GM12878 (cell line): ENCODE results near the gene FANCD2.

ENCODE experiments used
- EZH2 ChIP-seq: IDR thresholded peaks from 2 replicates; pipeline ENCODE4 v1.6.1; 2012; ENCODE audit warnings: low read depth, mild to moderate bottlenecking, control low read depth, inconsistent platforms, low read length, borderline replicate concordance; ENCODE audit not compliant: control insufficient read depth
- GABPA ChIP-seq: IDR thresholded peaks from 2 replicates; pipeline ENCODE4 v1.6.1; 2014; ENCODE audit warnings: antibody characterized with exemption, low read depth, mild to moderate bottlenecking, inconsistent platforms
- HDAC2 ChIP-seq: fragments of 200-600 bp; sonication (generic); IDR thresholded peaks from 2 replicates; pipeline ENCODE4 v1.6.1; 2017
- JUND ChIP-seq: IDR thresholded peaks from 2 replicates; pipeline ENCODE4 v1.6.1; 2012; ENCODE audit warnings: low read depth, mild to moderate bottlenecking, low read length, improper control_type of control experiment, moderate library complexity
- POLR2A ChIP-seq: IDR thresholded peaks from 2 replicates; pipeline ENCODE4 v1.6.1; 2011; ENCODE audit warnings: low read depth, mild to moderate bottlenecking, low read length
- POLR2AphosphoS2 ChIP-seq: IDR thresholded peaks from 2 replicates; pipeline ENCODE4 v1.6.1; 2011; ENCODE audit warnings: low read depth, mild to moderate bottlenecking, low read length, improper control_type of control experiment, moderate library complexity
- RAD21 ChIP-seq: IDR thresholded peaks from 2 replicates; pipeline ENCODE4 v1.6.1; 2011; ENCODE audit warnings: mild to moderate bottlenecking, low read depth, low read length, moderate library complexity; ENCODE audit not compliant: insufficient read depth
- TARDBP ChIP-seq: IDR thresholded peaks from 2 replicates; pipeline ENCODE4 v1.6.1; 2016; ENCODE audit warnings: borderline replicate concordance
- YY1 ChIP-seq: IDR thresholded peaks from 2 replicates; pipeline ENCODE4 v1.6.1; 2011; ENCODE audit warnings: low read depth, mild to moderate bottlenecking, low read length
- ZNF274 ChIP-seq: IDR thresholded peaks from one replicate; pipeline ENCODE4 v1.8.0; 2011; ENCODE audit not compliant: insufficient read length, insufficient read depth
- TF ChIP-seq, protein P1 (sequence below), 3 experiments: IDR thresholded peaks in 2 of 3; conservative IDR thresholded peaks in 1 of 3; 2 replicates each; pipeline ENCODE4 v1.5.1; 2011; ENCODE audit warnings: low read depth in 3 of 3, low read length in 3 of 3, mild to moderate bottlenecking in 3 of 3, control low read depth in 2 of 3, moderate library complexity in 2 of 3, inconsistent platforms in 1 of 3, mixed read lengths in 1 of 3; ENCODE audit not compliant: control insufficient read depth in 2 of 3, insufficient read depth in 1 of 3; ENCODE audit errors: extremely low read depth in 1 of 3
- TF ChIP-seq, protein P2 (sequence below): fragments of 450-650 bp; IDR thresholded peaks from 2 replicates; pipeline ENCODE4 v1.6.1; 2018; ENCODE audit warnings: mild to moderate bottlenecking, low read depth, moderate library complexity; ENCODE audit not compliant: partially characterized antibody
- TF ChIP-seq, protein P3 (sequence below): fragments of 450-650 bp; conservative IDR thresholded peaks from 2 replicates; pipeline ENCODE4 v1.6.1; 2017; ENCODE audit warnings: mild to moderate bottlenecking, moderate library complexity
- TF ChIP-seq, protein P4 (sequence below): fragments of 450-650 bp; IDR thresholded peaks from 2 replicates; pipeline ENCODE4 v1.6.1; 2014; ENCODE audit warnings: mild to moderate bottlenecking

DNA sequence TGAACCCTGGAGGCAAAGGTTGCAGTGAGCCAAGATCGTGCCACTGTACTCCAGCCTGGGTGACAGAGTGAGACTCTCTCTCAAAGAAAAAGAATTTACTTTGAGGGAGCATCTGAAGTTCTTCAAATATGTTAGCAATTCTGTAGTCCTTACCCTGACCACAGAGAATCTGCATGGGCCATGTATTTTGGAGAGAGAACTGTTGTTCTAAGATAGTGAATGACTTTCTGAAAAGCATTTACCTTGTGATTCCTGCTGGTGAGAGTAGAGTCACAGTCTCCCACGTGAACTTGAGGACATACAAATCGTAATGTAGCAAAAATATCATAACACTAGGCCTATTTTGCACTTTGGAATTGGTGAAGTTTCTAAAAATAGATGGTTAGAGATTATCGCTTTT, 93.1 kb downstream of the FANCD2 start:
- TF ChIP-seq, protein P1, sequence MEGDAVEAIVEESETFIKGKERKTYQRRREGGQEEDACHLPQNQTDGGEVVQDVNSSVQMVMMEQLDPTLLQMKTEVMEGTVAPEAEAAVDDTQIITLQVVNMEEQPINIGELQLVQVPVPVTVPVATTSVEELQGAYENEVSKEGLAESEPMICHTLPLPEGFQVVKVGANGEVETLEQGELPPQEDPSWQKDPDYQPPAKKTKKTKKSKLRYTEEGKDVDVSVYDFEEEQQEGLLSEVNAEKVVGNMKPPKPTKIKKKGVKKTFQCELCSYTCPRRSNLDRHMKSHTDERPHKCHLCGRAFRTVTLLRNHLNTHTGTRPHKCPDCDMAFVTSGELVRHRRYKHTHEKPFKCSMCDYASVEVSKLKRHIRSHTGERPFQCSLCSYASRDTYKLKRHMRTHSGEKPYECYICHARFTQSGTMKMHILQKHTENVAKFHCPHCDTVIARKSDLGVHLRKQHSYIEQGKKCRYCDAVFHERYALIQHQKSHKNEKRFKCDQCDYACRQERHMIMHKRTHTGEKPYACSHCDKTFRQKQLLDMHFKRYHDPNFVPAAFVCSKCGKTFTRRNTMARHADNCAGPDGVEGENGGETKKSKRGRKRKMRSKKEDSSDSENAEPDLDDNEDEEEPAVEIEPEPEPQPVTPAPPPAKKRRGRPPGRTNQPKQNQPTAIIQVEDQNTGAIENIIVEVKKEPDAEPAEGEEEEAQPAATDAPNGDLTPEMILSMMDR (IDR thresholded peaks at IDR 0.05 in 2 of 3, conservative IDR thresholded peaks at IDR 0.05 in 1 of 3; ENCODE audit: control insufficient read depth in 2 of 3, extremely low read depth in 1 of 3, insufficient read depth in 1 of 3, low read depth in 3 of 3, low read length in 3 of 3) = no peak
- TF ChIP-seq JUND = no peak
- TF ChIP-seq ZNF274 = no peak
- TF ChIP-seq GABPA = no peak
- no peak for TF ChIP-seq TARDBP
- no peak for TF ChIP-seq HDAC2
- TF ChIP-seq POLR2A = no peak
- TF ChIP-seq, protein P2, sequence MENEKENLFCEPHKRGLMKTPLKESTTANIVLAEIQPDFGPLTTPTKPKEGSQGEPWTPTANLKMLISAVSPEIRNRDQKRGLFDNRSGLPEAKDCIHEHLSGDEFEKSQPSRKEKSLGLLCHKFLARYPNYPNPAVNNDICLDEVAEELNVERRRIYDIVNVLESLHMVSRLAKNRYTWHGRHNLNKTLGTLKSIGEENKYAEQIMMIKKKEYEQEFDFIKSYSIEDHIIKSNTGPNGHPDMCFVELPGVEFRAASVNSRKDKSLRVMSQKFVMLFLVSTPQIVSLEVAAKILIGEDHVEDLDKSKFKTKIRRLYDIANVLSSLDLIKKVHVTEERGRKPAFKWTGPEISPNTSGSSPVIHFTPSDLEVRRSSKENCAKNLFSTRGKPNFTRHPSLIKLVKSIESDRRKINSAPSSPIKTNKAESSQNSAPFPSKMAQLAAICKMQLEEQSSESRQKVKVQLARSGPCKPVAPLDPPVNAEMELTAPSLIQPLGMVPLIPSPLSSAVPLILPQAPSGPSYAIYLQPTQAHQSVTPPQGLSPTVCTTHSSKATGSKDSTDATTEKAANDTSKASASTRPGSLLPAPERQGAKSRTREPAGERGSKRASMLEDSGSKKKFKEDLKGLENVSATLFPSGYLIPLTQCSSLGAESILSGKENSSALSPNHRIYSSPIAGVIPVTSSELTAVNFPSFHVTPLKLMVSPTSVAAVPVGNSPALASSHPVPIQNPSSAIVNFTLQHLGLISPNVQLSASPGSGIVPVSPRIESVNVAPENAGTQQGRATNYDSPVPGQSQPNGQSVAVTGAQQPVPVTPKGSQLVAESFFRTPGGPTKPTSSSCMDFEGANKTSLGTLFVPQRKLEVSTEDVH = no peak
- TF ChIP-seq POLR2AphosphoS2 = no peak
- TF ChIP-seq EZH2 = no peak
- no peak for TF ChIP-seq YY1
- no peak for TF ChIP-seq RAD21
- TF ChIP-seq, protein P3, sequence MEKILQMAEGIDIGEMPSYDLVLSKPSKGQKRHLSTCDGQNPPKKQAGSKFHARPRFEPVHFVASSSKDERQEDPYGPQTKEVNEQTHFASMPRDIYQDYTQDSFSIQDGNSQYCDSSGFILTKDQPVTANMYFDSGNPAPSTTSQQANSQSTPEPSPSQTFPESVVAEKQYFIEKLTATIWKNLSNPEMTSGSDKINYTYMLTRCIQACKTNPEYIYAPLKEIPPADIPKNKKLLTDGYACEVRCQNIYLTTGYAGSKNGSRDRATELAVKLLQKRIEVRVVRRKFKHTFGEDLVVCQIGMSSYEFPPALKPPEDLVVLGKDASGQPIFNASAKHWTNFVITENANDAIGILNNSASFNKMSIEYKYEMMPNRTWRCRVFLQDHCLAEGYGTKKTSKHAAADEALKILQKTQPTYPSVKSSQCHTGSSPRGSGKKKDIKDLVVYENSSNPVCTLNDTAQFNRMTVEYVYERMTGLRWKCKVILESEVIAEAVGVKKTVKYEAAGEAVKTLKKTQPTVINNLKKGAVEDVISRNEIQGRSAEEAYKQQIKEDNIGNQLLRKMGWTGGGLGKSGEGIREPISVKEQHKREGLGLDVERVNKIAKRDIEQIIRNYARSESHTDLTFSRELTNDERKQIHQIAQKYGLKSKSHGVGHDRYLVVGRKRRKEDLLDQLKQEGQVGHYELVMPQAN = no peak
- TF ChIP-seq, protein P4, sequence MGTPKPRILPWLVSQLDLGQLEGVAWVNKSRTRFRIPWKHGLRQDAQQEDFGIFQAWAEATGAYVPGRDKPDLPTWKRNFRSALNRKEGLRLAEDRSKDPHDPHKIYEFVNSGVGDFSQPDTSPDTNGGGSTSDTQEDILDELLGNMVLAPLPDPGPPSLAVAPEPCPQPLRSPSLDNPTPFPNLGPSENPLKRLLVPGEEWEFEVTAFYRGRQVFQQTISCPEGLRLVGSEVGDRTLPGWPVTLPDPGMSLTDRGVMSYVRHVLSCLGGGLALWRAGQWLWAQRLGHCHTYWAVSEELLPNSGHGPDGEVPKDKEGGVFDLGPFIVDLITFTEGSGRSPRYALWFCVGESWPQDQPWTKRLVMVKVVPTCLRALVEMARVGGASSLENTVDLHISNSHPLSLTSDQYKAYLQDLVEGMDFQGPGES = no peak
